Caco-2 (cell line): ENCODE results near the gene HUWE1. TPM values are rescaled to one million over a fixed set of nuclear protein-coding genes. Genes with fewer than 3 reads are reported as not detected.
A peak's percentile ranks its signal among the peaks of the same experiment; 100 is the strongest.

ENCODE experiments used
- Bru-seq: library from RNA; stranded (reverse); fragments of 400-500 nt; gene quantifications from one replicate; lab custom pipeline; 2021; lab: Mats Ljungman, UMichigan
- BruChase-seq, 2 experiments: library from RNA; stranded (reverse); fragments of 400-500 nt; gene quantifications; one replicate each; lab custom pipeline; 2021; lab: Mats Ljungman, UMichigan
- BruUV-seq: library from RNA; stranded (reverse); fragments of 400-500 nt; replicated peaks from 2 replicates; lab custom pipeline; 2021; lab: Mats Ljungman, UMichigan
- CTCF ChIA-PET: fragments of 300-600 bp; sonication (Branson Sonifier 250); formaldehyde crosslinking; loops from one replicate; lab custom pipeline; 2022; ENCODE audit warnings: antibody characterized with exemption; lab: Charles Lee
- POLR2A ChIA-PET: fragments of 300-600 bp; sonication (Branson Sonifier 250); formaldehyde crosslinking; loops from one replicate; lab custom pipeline; 2022; ENCODE audit warnings: antibody characterized with exemption; lab: Charles Lee
- DNase-seq, 2 experiments: peaks; one replicate each; pipeline versions ENCODE4 v3.0.0 to v3.0.0-alpha.2; 2020 to 2022
- H3K27me3 ChIP-seq: replicated peaks from 2 replicates; pipeline ENCODE4 v1.6.0; 2011; ENCODE audit warnings: low read length; ENCODE audit not compliant: control insufficient read depth, insufficient read depth
- H3K36me3 ChIP-seq: 2 replicates; pipeline ENCODE4 v1.5.1; 2011; ENCODE audit warnings: low read length; ENCODE audit not compliant: control insufficient read depth, insufficient read depth
- H3K4me1 ChIP-seq: fragments of 250-450 bp; sonication (Bioruptor Pico); 2 replicates; pipeline ENCODE4 v1.5.1; 2020; ENCODE audit warnings: mild to moderate bottlenecking
- H3K4me3 ChIP-seq: 2 replicates; pipeline ENCODE4 v1.5.1; 2011; ENCODE audit warnings: low read depth, mild to moderate bottlenecking, control low read depth, low read length
- H3K9me3 ChIP-seq: fragments of 250-450 bp; sonication (Bioruptor Pico); 2 replicates; pipeline ENCODE4 v1.5.1; 2020; ENCODE audit warnings: mild to moderate bottlenecking, moderate library complexity
- H3K27ac Mint-ChIP-seq: one replicate; pipeline ENCODE4 v1.8.0; 2022; ENCODE audit warnings: mixed read lengths; ENCODE audit not compliant: unreplicated experiment
- H3K27me3 Mint-ChIP-seq: one replicate; pipeline ENCODE4 v1.8.0; 2022; ENCODE audit warnings: mixed read lengths; ENCODE audit not compliant: insufficient read depth, unreplicated experiment
- H3K36me3 Mint-ChIP-seq: one replicate; pipeline ENCODE4 v1.8.0; 2022; ENCODE audit warnings: mild to moderate bottlenecking, mixed read lengths; ENCODE audit not compliant: insufficient read depth, unreplicated experiment
- H3K4me1 Mint-ChIP-seq: one replicate; pipeline ENCODE4 v1.8.0; 2022; ENCODE audit warnings: low read depth, mixed read lengths; ENCODE audit not compliant: unreplicated experiment
- H3K4me3 Mint-ChIP-seq: one replicate; pipeline ENCODE4 v1.8.0; 2022; ENCODE audit warnings: mild to moderate bottlenecking, moderate library complexity, mixed read lengths; ENCODE audit not compliant: unreplicated experiment
- H3K9me3 Mint-ChIP-seq: one replicate; pipeline ENCODE4 v1.8.0; 2022; ENCODE audit warnings: mixed read lengths; ENCODE audit not compliant: unreplicated experiment
- CTCF ChIP-seq, 2 experiments: fragments of 200-600 bp in 1 of 2; IDR thresholded peaks; 1 replicate in 1 of 2; 2 replicates in 1 of 2; pipeline versions ENCODE4 v1.5.1 to v1.8.0; 2011 to 2022; ENCODE audit warnings: antibody characterized with exemption in 1 of 2, control low read depth in 1 of 2, inconsistent platforms in 1 of 2, low read depth in 1 of 2, low read length in 1 of 2, mild to moderate bottlenecking in 1 of 2, moderate library complexity in 1 of 2; ENCODE audit not compliant: insufficient read depth in 1 of 2, severe bottlenecking in 1 of 2, unreplicated experiment in 1 of 2
- intact Hi-C: fragments of 100-400 bp; cut with micrococcal nuclease; formaldehyde crosslinking; loops from one replicate; pipeline ENCODE4 v1.10.0; 2022; ENCODE audit not compliant: unreplicated experiment
- long read RNA-seq: library from polyadenylated mRNA; stranded (forward); transcript quantifications from one replicate; pipeline ENCODE4 v2.0.0, GENCODE V29; 2022
- total RNA-seq: library from RNA; stranded (reverse); gene quantifications from 2 replicates; pipeline ENCODE4 v1.2.3, GENCODE V29; 2022

Gene HUWE1
- 222 and 224 TPM in 2 replicates for total RNA-seq
- Bru-seq, nascent RNA = percentile 92 among the genes with signal in this experiment
- percentile 91 among the genes with signal in this experiment for BruChase-seq, experiment 1, labeled RNA remaining after a 2-hour chase
- BruChase-seq, experiment 2, labeled RNA remaining after a 6-hour chase = percentile 92 among the genes with signal in this experiment
- long read RNA-seq, full-length matches to known transcripts = 6 of 84 reads
- long read RNA-seq, partial matches to known transcripts = 64 of 84 reads
- long read RNA-seq, other reads (novel, unspliced or antisense) = 14 of 84 reads

GRCh38 chrX:53686151-53686885, at the start of gene HUWE1:
Gene HUWE1 (minus strand): TSS chrX:53686719. CDS start chrX:53654107, 32,612 bp downstream.
- BruUV-seq = no TSS peak
- no peaks in the 10 kb centered on the region for H3K9me3 ChIP-seq
- H3K4me3 ChIP-seq = peak within 1 kb of the TSS; percentile 80
- Mint-ChIP-seq H3K27me3 (no peaks in the 10 kb centered on the region), H3K4me3 (peak within 1 kb of the TSS; percentile 94), H3K9me3 (no peaks in the 10 kb centered on the region), H3K36me3 (peaks cover 28% of the 10 kb centered on the region), H3K4me1 (peaks cover 6% of the 10 kb centered on the region), H3K27ac (peak within 1 kb of the TSS; percentile 67)
- peak; percentile 81 to 84 for DNase-seq
- H3K27me3 ChIP-seq = no peaks in the 10 kb centered on the region
- no peaks in the 10 kb centered on the region for H3K4me1 ChIP-seq
- TF ChIP-seq CTCF (IDR thresholded peaks at IDR 0.05; ENCODE audit: insufficient read depth in 1 of 2, low read depth in 1 of 2, low read length in 1 of 2, severe bottlenecking in 1 of 2, unreplicated experiment in 1 of 2) = no peak
- ChIA-PET POLR2A (interaction anchor here (0.6 to 1.0 kb wide), 4 partner anchors 129 to 1435 kb away, joined by 4 to 7 read pairs (median 5); no protein-coding TSS in a partner anchor), CTCF (no interaction called here)
- H3K36me3 ChIP-seq = peaks cover 1% of the 10 kb centered on the region; the same call in 1 of the 2 replicates
- intact Hi-C loops = loop anchor here (10.0 kb wide), 1 partner anchor 358 kb away; the partner anchor contains the start of gene PHF8

GRCh38 chrX:53732797-53733196, 46.3 kb upstream of the HUWE1 start:
- intact Hi-C loops = no loop called here
- BruUV-seq = no TSS peak
- no peaks in the 10 kb centered on the region for H3K4me1 Mint-ChIP-seq
- Histone ChIP-seq H3K27me3 (no peaks in the 10 kb centered on the region), H3K9me3 (no peaks in the 10 kb centered on the region), H3K4me3 (no peak overlapping the region), H3K36me3 (no peaks in the 10 kb centered on the region), H3K4me1 (no peaks in the 10 kb centered on the region)
- H3K36me3 Mint-ChIP-seq = no peaks in the 10 kb centered on the region
- no peaks in the 10 kb centered on the region for H3K9me3 Mint-ChIP-seq
- POLR2A ChIA-PET = no interaction called here
- no peak for TF ChIP-seq CTCF (IDR thresholded peaks at IDR 0.05; ENCODE audit: insufficient read depth in 1 of 2, low read depth in 1 of 2, low read length in 1 of 2, severe bottlenecking in 1 of 2, unreplicated experiment in 1 of 2)
- no peak for DNase-seq
- no peak overlapping the region for H3K27ac Mint-ChIP-seq
- CTCF ChIA-PET = no interaction called here
- H3K27me3 Mint-ChIP-seq = peaks cover 5% of the 10 kb centered on the region
- H3K4me3 Mint-ChIP-seq = no peak overlapping the region

- ChIA-PET POLR2A (no interaction called here), CTCF (no interaction called here)
- Mint-ChIP-seq H3K27ac (no peak overlapping the region), H3K27me3 (no peaks in the 10 kb centered on the region), H3K9me3 (no peaks in the 10 kb centered on the region), H3K4me3 (no peak overlapping the region), H3K4me1 (no peaks in the 10 kb centered on the region), H3K36me3 (no peaks in the 10 kb centered on the region)
- intact Hi-C loops = no loop called here
- no peak for DNase-seq
- Histone ChIP-seq H3K9me3 (no peaks in the 10 kb centered on the region), H3K4me1 (no peaks in the 10 kb centered on the region), H3K27me3 (no peaks in the 10 kb centered on the region), H3K36me3 (no peaks in the 10 kb centered on the region), H3K4me3 (no peak overlapping the region)
- no peak for TF ChIP-seq CTCF (IDR thresholded peaks at IDR 0.05; ENCODE audit: insufficient read depth in 1 of 2, low read depth in 1 of 2, low read length in 1 of 2, severe bottlenecking in 1 of 2, unreplicated experiment in 1 of 2)
- BruUV-seq = no TSS peak
Observed at GRCh38 chrX:53729751-53730150, 43.2 kb upstream of the HUWE1 start.
